Activated CD8-positive, alpha-beta memory T cell treated with anti-CD3 and anti-CD28 coated beads, Interleukin-2, amount 50 U/mL, for 1 hour (primary cell): ENCODE measurements around the gene NECAP2.
A peak's percentile ranks its signal among the peaks of the same experiment; 100 is the strongest.
"Not testable (repeated sequence)": the region's sequence is repeated elsewhere in the genome, so short reads cannot be mapped to it uniquely, and the experiment has no call there.

Source experiments
- DNase-seq: peaks from one replicate; pipeline ENCODE4 v3.0.0-alpha.2; 2020; ENCODE audit errors: extremely low read depth

The NECAP2 gene

DNA sequence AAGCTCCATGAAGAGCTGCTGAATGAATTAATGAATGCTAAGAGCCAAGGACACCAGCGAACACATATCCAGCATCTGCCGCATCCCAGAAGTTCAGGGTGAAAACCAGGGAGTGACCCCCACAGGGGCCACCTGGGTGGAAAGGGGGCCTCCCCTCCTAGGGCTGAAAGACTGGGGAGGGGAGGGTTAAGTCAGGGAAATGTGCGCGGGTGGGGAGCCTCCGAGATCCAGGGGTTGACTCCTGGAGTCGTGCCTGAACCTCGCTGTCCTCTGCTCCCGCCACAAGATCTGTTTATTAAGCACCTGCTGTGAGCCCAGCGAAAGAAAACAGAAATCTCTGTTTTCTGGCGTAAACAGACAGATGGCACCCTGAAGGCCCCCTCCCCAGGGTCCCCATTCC is 57.5 kb downstream of the NECAP2 start:
- not testable (repeated sequence) for DNase-seq

DNA sequence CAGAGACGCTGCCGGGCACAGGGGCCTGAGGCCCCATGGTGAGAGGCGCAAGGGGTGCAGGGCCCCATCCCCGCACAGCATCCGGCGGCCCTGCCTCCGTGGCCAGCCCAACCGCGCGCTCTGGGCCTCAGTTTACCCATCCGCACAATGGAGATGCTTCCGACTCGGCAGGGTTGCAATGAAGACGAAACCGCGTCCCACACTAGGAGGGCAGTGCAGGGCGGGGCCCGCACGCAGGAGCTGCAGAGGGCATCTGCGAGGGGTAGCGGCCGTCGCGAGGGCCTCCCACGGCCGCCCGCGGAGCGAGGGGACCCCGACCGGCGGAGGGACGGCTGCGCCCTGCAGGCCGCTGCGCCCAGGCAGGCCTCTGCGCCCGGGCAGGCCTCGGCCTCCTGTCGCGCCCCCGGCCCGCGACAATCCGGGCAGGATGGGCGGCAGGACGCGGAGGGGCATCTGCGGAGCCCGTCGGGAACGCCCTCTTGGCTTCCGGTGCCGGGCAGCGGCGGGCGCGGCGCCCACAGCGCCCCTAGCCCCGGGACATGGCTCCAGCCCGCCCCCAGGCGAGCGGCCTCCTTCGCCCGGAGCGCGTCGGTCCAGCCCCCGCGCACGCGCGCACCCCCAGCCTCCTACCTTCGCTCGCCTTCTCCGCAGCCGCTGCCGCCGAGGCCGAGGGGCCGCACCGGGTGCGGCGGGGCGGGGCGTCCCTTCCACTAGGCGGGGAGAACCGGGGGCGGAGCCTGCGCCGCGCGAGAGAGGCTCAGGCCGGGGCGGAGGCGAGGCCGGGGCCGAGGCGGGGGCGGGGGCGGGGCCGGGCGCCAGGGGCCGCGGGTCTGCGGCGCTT is 58.3 kb downstream of the NECAP2 start:
- peak; percentile 40 for DNase-seq

DNA sequence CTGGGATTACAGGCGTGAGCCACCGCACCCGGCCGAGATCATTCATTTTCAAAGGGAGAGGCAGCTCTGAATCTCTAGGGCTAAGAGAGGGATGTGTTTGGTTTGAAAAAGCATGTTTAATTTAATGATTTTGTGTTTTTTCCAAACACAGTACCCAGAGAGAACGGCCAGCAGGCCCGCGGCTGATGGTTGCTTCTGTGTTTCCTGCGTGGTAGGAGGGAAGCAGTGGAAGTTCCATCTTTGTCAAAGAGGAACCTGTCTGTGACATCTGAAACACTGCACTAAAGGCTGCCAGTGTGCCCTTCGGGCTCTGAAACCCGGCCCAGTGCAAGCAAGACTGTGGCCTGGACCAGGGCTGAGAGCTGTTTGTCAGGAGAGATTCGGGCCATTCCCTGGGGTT is 59.9 kb downstream of the NECAP2 start:
- DNase-seq: not testable (repeated sequence)

DNA sequence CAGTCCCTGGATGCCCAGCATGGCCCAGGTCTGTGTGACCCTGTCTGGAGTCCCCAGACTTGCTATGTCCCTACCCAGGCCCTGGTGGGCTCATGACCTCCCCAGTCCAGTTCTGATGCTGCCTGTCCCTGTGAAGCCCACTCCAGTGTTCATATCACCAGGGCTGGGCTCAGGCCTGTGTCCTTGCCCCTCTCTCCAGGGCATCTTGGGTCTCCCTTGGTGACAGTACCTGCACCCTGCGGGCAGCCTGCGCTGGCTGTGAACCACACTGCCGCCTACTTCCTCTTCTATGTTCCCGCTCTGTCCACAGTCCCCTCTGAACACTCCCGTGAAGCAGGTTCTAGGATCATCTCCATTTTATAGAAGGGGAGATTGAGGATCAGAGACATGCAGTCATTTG is 60.5 kb downstream of the NECAP2 start:
- DNase-seq: not testable (repeated sequence)

DNA sequence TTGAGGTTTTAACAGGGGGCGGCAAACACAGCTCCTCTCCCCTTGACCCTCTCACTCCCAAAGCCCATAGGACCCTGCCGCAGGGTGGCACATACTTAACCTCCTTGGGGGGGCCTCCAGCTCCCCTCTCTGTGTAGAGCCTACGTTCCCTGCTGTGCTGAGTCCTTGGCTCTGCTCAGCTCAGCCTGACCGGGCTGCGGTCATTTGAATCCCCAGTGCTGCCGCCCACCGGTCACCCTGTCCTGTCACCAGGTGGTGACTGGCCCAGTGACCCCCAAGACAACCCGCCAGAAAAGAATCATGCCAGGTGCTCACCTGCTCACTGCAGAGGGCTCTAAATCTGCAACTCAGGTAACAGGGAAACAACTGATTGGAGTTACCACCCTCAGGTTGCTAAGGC is 60.9 kb downstream of the NECAP2 start:
- DNase-seq: not testable (repeated sequence)

DNA sequence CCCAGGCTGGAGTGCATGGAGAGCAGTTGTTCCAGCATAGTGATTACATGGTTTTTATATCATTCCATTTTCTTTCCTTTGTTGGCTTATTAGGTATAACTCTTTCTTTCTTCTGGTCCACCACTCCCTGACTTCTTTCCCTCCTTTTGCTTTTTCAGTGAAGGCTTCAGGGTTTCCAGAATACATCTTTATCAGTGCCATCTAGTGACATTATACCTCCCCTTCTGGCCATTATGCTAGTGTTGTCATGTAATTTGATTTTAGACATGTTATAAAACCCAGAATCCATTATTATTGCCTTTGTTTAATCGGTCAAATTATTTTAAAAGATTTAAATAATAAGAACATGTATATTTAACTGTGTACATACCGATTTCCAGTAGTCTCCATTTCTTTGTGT is 63.0 kb downstream of the NECAP2 start:
- no peak for DNase-seq

DNA sequence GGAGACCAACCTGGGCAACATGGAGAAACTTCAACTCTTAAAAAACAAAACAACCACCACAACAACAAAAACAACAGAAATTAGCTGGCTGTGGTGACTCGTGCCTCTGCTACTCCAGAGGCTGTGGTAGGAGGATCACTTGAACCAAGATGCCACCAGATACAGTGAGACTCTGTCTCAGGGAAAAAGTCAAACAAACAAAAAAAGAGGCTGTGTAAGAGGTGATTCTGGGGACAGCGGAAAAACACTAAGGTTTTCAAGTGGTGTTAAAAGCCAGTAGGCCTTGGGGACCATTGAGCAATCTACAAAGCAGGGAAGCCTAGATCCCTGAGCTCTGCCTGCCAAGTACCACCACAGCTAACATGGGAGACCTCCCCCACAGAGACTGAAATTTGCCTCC is 65.3 kb downstream of the NECAP2 start:
- not testable (repeated sequence) for DNase-seq

DNA sequence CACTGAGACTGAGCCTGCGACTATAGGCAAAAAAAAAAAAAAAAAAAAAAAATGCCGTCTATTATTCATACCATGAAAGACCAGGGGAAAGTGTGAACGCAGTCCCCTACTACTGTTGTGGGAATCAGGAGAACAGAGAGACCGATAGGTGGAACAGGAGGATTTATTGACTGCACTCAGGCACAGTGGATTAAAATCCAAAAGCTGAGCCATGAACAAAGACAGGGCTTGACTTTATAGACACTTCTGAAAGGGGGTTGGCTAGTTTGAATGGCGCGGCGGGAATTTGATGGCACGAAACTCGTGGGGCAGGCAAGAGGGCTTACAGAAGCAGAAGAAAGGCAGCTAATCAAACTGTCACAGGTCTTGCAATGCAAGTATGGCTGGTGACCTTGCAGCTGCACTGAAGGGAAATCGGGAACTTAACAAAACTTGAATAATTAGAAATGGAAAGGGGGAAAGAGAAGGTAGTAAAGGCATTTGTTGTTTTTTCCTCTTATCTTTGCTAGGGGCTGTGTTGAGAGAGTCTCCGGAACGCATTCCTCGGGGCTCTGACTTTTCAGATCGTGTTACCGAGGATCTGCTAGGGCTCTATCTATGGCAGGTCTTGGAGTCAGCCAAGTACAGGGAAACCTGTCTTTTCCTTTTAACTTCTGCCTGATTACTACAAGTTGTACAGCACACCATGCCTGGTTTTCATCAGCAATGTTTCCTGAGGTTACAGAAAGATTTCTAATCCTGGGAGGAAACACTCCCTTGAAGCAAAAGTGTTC is 66.0 kb downstream of the NECAP2 start:
- not testable (repeated sequence) for DNase-seq

DNA sequence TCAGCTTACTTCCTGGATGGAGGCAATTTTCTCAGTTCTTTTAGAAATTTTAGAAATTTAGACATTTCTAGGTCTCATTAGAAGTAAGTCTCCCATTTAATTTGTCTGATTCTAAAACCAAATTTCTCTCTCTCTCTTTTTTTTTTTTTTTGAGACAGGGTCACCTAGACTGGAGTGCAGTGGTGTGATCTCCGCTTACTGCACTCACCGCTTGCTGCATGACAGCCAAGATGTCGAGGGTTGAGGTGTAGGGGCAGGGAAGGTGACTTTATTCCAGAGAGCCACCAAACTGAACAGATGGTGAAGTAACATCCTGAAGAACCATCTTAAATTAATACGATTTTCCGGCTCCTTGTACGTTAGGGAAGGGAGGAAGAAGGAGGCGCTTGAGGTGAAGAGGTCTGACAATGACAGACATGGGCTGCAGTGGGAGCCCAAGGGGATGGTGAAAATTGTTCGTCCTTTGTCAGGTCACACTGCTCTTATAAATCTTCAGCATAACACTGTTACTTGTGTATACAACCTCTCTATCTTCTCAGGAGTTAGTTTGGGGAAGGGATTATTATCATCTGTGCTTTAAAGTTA is 68.4 kb downstream of the NECAP2 start:
- not testable (repeated sequence) for DNase-seq
